SJSA1 (cell line): ENCODE data around the gene RASGRP1. TPM values are rescaled to one million over a fixed set of nuclear protein-coding genes. Genes with fewer than 3 reads are reported as not detected.

Experiments used
- DNase-seq, 2 experiments: peaks; one replicate each; pipeline ENCODE4 v3.0.0-alpha.2; 2015 to 2020; ENCODE audit warnings: low spot score in 2 of 2, low read depth in 1 of 2
- H3K27ac ChIP-seq: fragments of 250-450 bp; sonication (Bioruptor Pico); 2 replicates; pipeline ENCODE4 v1.5.1; 2020; ENCODE audit warnings: mild to moderate bottlenecking, moderate library complexity
- H3K27me3 ChIP-seq: fragments of 250-450 bp; sonication (Bioruptor Pico); replicated peaks from 2 replicates; pipeline ENCODE4 v1.5.1; 2020; ENCODE audit warnings: mild to moderate bottlenecking, moderate library complexity
- H3K36me3 ChIP-seq: fragments of 250-450 bp; sonication (Bioruptor Pico); 2 replicates; pipeline ENCODE4 v1.5.1; 2020; ENCODE audit warnings: mild to moderate bottlenecking
- H3K4me1 ChIP-seq: fragments of 250-450 bp; sonication (Bioruptor Pico); replicated peaks from 2 replicates; pipeline ENCODE4 v1.6.1; 2021; ENCODE audit warnings: mild to moderate bottlenecking
- H3K4me3 ChIP-seq: fragments of 250-450 bp; sonication (Bioruptor Pico); 2 replicates; pipeline ENCODE4 v1.5.1; 2020; ENCODE audit warnings: mild to moderate bottlenecking
- H3K9me3 ChIP-seq: fragments of 250-450 bp; sonication (Bioruptor Pico); replicated peaks from 2 replicates; pipeline ENCODE4 v1.5.1; 2020; ENCODE audit warnings: mild to moderate bottlenecking
- total RNA-seq: library from RNA; depleted of rRNA; stranded (reverse); fragments of >200 nt; shearing (Covaris generic); gene quantifications from 2 replicates; pipeline ENCODE4 v1.2.3, GENCODE V29; 2014

Gene RASGRP1
- total RNA-seq, 1 experiment from 2014 or later: not detected

DNA sequence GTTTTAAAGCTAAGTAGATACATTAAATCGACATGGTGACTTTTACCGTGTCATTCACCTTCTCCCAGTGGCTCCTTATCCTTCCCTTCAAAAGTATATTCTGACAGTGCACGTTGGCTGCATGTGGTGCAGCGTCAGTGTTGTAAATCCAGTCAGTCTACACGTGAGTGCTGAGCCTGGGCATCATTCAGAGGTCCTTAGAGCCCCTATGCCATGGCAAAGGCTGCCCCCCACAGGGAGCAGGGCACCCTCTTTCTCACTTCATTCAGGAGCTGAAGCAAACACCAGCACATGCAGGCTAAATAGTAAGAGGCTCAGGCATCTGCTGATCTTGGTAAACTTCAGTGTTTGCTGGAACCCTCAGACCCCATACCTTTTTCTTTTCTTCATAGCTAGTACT, 43.3 kb downstream of the RASGRP1 start:
- H3K9me3 ChIP-seq: no peaks in the 10 kb centered on the region
- no peaks in the 10 kb centered on the region for H3K27me3 ChIP-seq
- H3K27ac ChIP-seq: no peak overlapping the region
- no peak overlapping the region for H3K4me3 ChIP-seq
- H3K4me1 ChIP-seq: no peaks in the 10 kb centered on the region
- no peak for DNase-seq
- H3K36me3 ChIP-seq: no peaks in the 10 kb centered on the region

DNA sequence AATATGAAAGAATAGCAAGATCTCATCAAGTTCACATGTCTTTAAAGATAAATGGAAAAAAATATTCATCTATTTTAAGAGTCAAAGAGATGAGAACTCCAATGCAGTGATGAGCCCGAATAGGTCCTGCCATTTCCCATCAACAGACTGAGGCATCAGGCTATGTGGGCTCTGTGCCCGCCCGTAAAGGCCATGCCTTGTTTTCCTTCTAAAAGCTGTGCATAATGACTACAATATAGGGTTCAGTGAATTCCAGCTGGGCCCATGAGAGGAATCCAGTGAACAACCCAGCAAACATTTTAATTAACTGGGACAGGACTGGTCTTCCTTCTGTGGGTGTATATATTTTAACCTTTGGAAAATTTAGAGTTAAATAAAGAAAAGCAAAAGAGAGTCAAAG, 44.6 kb downstream of the RASGRP1 start:
- DNase-seq: no peak
- Histone ChIP-seq H3K4me3 (no peak overlapping the region), H3K36me3 (no peaks in the 10 kb centered on the region), H3K27ac (no peak overlapping the region), H3K9me3 (no peaks in the 10 kb centered on the region), H3K4me1 (no peaks in the 10 kb centered on the region), H3K27me3 (no peaks in the 10 kb centered on the region)

DNA sequence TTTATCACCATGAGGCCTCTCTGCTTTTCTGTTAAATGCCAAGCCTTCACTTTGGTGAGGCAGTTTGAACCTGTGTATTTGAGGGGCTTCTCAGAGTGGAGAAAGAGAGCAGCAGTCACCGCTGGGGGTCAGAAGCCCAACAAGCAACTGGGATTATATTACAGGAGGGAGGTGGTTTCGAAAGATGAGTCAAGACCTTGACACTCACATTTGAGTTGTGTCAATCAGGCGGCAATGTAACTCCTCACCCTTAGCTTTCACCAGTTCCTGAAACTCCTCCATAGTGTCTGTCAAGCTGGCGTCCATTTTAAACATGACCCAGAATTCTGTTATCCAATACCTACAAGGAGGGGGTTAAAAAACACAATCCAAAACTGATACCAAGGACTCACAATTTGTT, 46.5 kb downstream of the RASGRP1 start:
- H3K4me1 ChIP-seq: no peaks in the 10 kb centered on the region
- no peaks in the 10 kb centered on the region for H3K36me3 ChIP-seq
- no peaks in the 10 kb centered on the region for H3K9me3 ChIP-seq
- H3K27me3 ChIP-seq: no peaks in the 10 kb centered on the region
- no peak overlapping the region for H3K27ac ChIP-seq
- no peak overlapping the region for H3K4me3 ChIP-seq
- DNase-seq: no peak

DNA sequence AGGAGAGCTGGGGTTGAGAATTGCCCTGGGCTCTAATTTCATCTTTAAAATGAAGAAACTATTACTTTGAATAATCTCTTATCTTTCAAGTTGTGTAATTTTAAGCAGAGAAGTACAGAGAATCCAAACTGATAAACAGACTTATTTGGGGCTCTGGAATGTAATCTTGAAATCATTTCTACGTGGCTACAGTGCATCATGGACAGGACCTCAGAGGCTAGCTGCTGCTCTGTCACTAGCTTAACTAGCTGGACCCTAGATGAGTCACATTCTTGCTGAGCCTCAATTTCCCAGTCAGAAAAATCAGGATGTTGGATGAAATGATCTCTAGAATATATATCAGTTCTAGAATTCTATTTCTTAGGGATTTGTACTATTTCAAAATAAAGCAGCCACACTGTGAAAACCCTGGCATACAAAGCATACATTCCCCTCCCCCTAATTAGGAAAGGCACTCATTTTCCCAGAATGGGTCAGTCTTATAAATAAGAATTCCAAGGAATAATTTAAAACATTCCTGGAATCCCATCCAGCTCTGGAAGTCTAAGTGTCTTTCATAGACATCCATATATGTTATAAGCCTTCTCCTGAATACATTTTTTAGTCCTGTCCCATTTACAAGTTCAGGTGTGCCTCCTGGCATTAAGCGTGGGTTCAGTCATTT, 47.2 kb downstream of the RASGRP1 start:
- no peak overlapping the region for H3K27ac ChIP-seq
- H3K9me3 ChIP-seq: no peaks in the 10 kb centered on the region
- no peak overlapping the region for H3K4me3 ChIP-seq
- no peaks in the 10 kb centered on the region for H3K36me3 ChIP-seq
- H3K4me1 ChIP-seq: no peaks in the 10 kb centered on the region
- no peaks in the 10 kb centered on the region for H3K27me3 ChIP-seq
- DNase-seq: no peak

DNA sequence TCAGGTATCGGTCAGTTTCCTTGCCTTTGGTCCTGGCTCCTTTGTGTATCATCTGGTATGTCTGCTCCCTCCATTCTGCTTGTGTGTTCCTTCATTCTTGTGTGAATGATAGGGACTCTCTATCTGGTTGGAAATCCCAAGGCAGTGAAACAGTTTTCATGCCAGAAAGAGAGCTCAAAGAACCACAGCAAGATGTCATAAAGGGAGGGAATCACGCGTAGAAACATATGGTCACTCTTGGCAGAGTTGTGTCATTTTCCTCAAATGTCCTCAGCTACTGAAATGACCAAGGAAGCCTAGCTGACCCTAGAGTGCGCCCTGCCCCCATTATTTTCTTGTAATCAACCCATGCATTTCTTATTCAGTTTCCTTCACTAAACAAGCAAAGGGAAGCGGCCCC, 48.0 kb downstream of the RASGRP1 start:
- Histone ChIP-seq H3K4me1 (no peaks in the 10 kb centered on the region), H3K27me3 (no peaks in the 10 kb centered on the region), H3K36me3 (no peaks in the 10 kb centered on the region), H3K27ac (no peak overlapping the region), H3K4me3 (no peak overlapping the region), H3K9me3 (no peaks in the 10 kb centered on the region)
- DNase-seq: no peak

DNA sequence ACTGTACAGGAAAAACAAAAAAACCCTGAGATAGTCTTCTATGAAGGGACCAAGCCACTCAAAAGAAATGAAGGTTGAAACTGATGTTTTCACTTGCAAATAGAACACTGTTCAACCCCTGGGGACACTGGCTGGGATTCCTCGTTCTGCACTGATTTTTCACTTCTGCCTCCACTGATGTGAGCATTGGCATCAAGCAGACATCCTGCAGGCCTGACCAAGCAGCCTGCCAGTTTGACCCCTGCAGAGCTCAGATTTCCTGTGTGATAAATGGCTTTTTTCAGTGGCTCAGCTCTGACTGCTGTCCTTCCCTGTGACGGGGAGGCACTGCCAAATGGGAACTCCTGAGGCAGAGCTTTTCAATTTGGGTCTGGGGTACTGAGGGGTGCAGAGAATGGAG, 50.0 kb downstream of the RASGRP1 start:
- DNase-seq: no peak
- no peak overlapping the region for H3K27ac ChIP-seq
- no peaks in the 10 kb centered on the region for H3K27me3 ChIP-seq
- no peaks in the 10 kb centered on the region for H3K9me3 ChIP-seq
- no peaks in the 10 kb centered on the region for H3K36me3 ChIP-seq
- no peaks in the 10 kb centered on the region for H3K4me1 ChIP-seq
- H3K4me3 ChIP-seq: no peak overlapping the region

DNA sequence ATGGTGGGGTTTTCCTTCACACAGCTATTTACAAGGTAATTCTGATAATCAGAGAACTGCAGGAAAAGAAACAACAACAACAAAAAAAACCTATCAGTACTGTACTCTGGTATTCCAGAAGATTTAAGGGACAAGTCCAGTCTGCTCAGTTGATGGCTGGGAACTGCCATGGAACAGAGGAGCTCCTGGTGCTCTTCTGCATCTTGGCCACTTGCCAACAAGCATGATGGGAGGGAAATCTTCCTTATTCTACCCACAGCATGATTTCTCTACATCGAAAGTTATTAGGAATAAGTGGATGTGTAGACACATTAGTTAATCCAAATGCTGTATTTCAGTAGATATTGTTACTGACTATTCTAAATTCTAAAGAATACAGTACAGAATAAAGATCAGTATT, 51.7 kb downstream of the RASGRP1 start:
- H3K9me3 ChIP-seq: no peaks in the 10 kb centered on the region
- H3K4me1 ChIP-seq: no peaks in the 10 kb centered on the region
- H3K27me3 ChIP-seq: no peaks in the 10 kb centered on the region
- no peaks in the 10 kb centered on the region for H3K36me3 ChIP-seq
- H3K27ac ChIP-seq: no peak overlapping the region
- no peak for DNase-seq
- no peak overlapping the region for H3K4me3 ChIP-seq

DNA sequence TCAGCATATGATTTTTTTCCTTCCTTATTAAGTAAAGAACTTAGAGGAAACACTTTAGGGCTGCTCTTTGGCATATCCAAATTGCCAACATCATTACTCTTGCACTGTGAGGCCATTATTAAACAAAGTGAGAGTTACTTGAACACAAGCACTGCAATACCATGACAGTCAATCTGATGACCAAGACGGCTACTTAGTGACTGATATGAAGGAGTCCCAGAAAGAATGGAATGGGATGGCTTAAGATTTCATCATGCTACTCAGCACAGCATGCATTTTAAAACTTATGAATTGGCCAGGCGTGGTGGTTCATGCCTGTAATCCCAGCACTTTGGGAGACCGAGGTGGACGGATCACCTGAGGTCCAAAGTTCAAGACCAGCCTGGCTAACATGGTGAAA, 55.5 kb downstream of the RASGRP1 start:
- DNase-seq: no peak
- Histone ChIP-seq H3K4me3 (no peak overlapping the region), H3K36me3 (no peaks in the 10 kb centered on the region), H3K27ac (no peak overlapping the region), H3K9me3 (no peaks in the 10 kb centered on the region), H3K27me3 (no peaks in the 10 kb centered on the region), H3K4me1 (peaks cover 10% of the 10 kb centered on the region)

DNA sequence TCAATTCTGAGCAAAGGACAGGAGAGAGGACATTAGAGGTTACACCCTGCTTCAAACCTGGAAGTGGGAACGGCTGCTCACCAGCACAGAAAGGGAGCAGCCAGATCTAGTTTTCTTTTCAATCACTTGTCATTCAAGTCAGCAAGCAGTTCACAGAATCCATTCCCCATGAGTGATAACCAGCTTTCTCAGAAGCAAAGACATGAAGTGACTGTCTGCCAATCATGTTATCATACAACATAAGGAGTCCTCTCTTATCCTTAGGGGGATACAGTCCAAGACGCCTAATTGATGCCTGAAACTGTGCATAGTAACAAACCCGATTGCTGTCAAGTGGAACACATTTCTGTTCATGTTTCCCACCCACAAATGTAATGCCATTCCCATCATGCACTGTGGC, 56.0 kb downstream of the RASGRP1 start:
- no peaks in the 10 kb centered on the region for H3K27me3 ChIP-seq
- H3K4me3 ChIP-seq: no peak overlapping the region
- DNase-seq: no peak
- H3K4me1 ChIP-seq: peaks cover 10% of the 10 kb centered on the region
- no peak overlapping the region for H3K27ac ChIP-seq
- no peaks in the 10 kb centered on the region for H3K36me3 ChIP-seq
- H3K9me3 ChIP-seq: no peaks in the 10 kb centered on the region

DNA sequence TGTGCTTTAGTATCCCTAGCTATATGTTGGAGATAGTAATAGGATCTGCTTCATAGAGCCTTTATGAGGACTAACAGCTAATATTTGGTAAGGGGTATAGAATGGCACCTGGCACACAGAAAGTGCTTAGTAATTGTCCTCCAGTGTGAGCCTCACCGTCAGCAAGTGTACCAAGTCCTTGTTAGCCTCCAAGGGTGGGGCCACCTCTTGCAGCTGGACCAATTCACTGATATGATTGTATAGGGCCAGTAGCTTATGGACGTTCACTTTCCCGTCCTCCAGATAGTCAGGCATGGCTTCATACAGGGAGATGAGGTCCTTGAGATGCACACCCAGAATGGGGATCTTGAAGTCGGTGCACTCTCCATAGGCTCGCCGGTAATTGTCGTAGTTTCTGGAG, 57.0 kb downstream of the RASGRP1 start:
- DNase-seq: no peak

DNA sequence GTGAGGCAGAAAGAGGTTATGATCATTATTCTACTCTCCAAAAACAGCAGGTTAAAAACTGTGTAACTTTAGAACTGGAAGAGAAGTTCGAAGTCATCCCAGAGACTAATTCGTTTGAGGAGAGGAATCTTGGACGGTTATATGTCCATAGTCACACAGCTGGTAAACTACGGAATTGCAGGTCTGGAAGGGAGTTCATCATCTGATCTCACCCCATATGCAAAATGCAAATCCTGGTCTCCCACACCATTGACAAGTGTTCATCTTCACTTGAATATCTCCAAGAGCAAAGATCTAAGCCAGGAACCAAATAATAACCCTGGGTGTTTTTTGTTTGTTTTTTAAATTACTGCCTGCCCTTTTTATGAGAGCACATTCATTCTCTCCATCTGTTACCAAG, 57.6 kb downstream of the RASGRP1 start:
- peaks cover 10% of the 10 kb centered on the region for H3K4me1 ChIP-seq
- no peaks in the 10 kb centered on the region for H3K27me3 ChIP-seq
- no peaks in the 10 kb centered on the region for H3K36me3 ChIP-seq
- H3K9me3 ChIP-seq: no peaks in the 10 kb centered on the region
- no peak overlapping the region for H3K27ac ChIP-seq
- H3K4me3 ChIP-seq: no peak overlapping the region
- no peak for DNase-seq

More for the DNA sequence above, 57.0 kb downstream of the RASGRP1 start:
- Histone ChIP-seq H3K27ac (no peak overlapping the region), H3K27me3 (no peaks in the 10 kb centered on the region), H3K4me3 (no peak overlapping the region), H3K4me1 (peaks cover 10% of the 10 kb centered on the region), H3K9me3 (no peaks in the 10 kb centered on the region), H3K36me3 (no peaks in the 10 kb centered on the region)

DNA sequence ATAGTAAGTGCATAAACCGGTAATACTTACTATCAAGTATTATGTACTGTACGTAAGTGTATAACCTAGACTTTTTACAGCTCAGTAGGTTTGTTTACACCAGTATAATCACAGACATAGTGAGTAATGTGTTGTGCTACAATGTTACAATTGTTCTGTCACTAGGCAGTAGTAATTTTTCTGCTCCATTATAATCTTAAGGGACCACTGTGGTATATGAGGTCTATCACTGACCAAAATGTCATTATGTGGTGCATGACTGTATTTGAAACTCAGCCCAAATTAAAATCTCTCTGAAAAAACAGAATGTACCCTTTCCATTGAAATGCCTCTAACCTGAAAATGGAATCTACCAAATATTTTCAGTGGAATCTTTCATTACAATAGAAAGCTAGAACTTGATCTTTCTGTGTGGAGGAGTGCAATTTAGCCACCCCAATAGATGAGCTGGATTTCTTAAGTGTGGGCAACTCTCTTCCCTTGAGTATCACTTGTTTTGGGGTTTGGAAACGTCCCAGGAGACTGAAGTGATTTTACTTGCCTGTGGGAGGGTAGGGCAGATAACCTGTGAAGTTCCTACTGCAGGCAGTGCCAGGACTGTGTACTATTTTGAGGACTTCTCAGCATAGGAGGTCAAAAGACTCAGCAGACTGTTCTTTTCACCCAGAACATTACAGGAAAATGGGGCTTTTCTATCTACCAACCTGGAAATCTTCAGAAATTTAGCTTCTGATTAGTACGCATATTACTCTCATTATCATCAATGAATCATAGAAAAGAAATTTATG, 59.7 kb downstream of the RASGRP1 start:
- DNase-seq: peak in 1 of 2 experiments; percentile 41
- no peaks in the 10 kb centered on the region for H3K36me3 ChIP-seq

DNA sequence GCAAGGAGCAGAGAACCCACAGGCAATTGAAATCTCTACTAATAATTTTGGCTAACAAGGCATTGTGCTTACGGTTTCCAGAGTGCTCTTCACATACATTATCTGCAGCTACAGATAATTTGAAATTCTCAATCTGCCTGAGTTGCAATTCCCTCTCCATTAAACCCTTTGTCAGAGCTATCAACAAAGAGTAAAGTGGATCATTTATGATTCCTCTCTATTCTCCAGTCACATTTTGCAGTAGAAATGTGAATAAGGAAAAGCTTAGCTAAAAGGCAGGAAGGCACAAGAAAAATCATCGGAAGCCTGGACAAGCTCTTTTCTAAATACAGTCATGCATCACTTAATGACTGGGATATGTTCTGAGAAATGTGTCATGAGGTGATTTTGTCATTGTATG, 61.1 kb downstream of the RASGRP1 start:
- no peak overlapping the region for H3K27ac ChIP-seq
- no peaks in the 10 kb centered on the region for H3K36me3 ChIP-seq
- H3K4me1 ChIP-seq: peaks cover 10% of the 10 kb centered on the region
- no peak overlapping the region for H3K4me3 ChIP-seq
- H3K9me3 ChIP-seq: no peaks in the 10 kb centered on the region
- no peak for DNase-seq
- H3K27me3 ChIP-seq: no peaks in the 10 kb centered on the region

More for the DNA sequence above, 59.7 kb downstream of the RASGRP1 start:
- no peak overlapping the region for H3K4me3 ChIP-seq
- H3K27ac ChIP-seq: no peak overlapping the region
- H3K4me1 ChIP-seq: peaks cover 10% of the 10 kb centered on the region
- no peaks in the 10 kb centered on the region for H3K9me3 ChIP-seq
- H3K27me3 ChIP-seq: no peaks in the 10 kb centered on the region

DNA sequence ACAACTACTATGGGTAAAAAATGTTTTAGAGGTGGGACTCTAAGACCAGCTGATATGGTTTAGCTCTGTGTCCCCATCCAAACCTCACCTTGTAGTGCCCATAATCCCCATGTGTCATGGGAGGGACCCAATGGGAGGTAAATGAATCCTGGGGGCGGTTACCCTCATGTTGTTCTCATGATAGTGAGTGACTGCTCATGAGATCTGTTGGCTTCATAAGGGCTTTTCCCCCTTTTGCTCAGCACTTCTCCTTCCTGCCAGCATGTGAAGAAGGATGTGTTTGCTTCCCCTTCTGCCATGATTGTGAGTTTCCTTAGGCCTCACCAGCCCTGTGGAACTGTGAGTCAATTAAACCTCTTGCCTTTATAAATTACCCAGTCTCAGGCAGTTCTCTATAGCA, 65.0 kb downstream of the RASGRP1 start:
- H3K27me3 ChIP-seq: no peaks in the 10 kb centered on the region
- DNase-seq: no peak
- no peak overlapping the region for H3K4me3 ChIP-seq
- H3K4me1 ChIP-seq: peaks cover 3% of the 10 kb centered on the region
- H3K9me3 ChIP-seq: no peaks in the 10 kb centered on the region
- no peak overlapping the region for H3K27ac ChIP-seq
- no peaks in the 10 kb centered on the region for H3K36me3 ChIP-seq
